Measurements from ENCODE around the gene ST3GAL4. TPM values are rescaled to one million over a fixed set of nuclear protein-coding genes. Genes with fewer than 3 reads are reported as not detected.

The ST3GAL4 gene
- total and polyA plus RNA-seq, 2 of the 8 experiments (the other 6 are each of a cell fraction or from before 2014, with no cell fraction given), result 15.6 to 20.0 TPM

DNA sequence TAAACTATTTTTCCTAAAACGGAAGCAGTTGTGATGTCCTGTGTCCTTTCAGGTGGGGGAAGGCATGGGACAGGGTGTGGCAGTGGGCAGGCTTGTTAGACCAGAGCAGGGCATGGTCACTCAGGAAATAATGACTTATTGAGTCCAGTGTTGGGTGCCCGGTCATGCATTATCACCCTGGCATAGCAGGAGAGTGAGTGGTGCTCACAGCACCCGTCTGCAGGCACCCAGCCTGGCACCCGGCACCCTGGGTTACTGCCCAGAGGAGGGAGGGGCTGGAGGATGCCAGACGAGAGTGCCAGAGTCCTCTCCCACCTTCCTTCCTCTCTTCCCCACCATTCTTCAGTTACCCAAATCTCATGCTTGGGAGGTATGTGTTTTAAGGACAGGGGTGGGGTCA is 59.1 kb downstream of the ST3GAL4 start (continued):
- TF ChIP-seq, protein P1, sequence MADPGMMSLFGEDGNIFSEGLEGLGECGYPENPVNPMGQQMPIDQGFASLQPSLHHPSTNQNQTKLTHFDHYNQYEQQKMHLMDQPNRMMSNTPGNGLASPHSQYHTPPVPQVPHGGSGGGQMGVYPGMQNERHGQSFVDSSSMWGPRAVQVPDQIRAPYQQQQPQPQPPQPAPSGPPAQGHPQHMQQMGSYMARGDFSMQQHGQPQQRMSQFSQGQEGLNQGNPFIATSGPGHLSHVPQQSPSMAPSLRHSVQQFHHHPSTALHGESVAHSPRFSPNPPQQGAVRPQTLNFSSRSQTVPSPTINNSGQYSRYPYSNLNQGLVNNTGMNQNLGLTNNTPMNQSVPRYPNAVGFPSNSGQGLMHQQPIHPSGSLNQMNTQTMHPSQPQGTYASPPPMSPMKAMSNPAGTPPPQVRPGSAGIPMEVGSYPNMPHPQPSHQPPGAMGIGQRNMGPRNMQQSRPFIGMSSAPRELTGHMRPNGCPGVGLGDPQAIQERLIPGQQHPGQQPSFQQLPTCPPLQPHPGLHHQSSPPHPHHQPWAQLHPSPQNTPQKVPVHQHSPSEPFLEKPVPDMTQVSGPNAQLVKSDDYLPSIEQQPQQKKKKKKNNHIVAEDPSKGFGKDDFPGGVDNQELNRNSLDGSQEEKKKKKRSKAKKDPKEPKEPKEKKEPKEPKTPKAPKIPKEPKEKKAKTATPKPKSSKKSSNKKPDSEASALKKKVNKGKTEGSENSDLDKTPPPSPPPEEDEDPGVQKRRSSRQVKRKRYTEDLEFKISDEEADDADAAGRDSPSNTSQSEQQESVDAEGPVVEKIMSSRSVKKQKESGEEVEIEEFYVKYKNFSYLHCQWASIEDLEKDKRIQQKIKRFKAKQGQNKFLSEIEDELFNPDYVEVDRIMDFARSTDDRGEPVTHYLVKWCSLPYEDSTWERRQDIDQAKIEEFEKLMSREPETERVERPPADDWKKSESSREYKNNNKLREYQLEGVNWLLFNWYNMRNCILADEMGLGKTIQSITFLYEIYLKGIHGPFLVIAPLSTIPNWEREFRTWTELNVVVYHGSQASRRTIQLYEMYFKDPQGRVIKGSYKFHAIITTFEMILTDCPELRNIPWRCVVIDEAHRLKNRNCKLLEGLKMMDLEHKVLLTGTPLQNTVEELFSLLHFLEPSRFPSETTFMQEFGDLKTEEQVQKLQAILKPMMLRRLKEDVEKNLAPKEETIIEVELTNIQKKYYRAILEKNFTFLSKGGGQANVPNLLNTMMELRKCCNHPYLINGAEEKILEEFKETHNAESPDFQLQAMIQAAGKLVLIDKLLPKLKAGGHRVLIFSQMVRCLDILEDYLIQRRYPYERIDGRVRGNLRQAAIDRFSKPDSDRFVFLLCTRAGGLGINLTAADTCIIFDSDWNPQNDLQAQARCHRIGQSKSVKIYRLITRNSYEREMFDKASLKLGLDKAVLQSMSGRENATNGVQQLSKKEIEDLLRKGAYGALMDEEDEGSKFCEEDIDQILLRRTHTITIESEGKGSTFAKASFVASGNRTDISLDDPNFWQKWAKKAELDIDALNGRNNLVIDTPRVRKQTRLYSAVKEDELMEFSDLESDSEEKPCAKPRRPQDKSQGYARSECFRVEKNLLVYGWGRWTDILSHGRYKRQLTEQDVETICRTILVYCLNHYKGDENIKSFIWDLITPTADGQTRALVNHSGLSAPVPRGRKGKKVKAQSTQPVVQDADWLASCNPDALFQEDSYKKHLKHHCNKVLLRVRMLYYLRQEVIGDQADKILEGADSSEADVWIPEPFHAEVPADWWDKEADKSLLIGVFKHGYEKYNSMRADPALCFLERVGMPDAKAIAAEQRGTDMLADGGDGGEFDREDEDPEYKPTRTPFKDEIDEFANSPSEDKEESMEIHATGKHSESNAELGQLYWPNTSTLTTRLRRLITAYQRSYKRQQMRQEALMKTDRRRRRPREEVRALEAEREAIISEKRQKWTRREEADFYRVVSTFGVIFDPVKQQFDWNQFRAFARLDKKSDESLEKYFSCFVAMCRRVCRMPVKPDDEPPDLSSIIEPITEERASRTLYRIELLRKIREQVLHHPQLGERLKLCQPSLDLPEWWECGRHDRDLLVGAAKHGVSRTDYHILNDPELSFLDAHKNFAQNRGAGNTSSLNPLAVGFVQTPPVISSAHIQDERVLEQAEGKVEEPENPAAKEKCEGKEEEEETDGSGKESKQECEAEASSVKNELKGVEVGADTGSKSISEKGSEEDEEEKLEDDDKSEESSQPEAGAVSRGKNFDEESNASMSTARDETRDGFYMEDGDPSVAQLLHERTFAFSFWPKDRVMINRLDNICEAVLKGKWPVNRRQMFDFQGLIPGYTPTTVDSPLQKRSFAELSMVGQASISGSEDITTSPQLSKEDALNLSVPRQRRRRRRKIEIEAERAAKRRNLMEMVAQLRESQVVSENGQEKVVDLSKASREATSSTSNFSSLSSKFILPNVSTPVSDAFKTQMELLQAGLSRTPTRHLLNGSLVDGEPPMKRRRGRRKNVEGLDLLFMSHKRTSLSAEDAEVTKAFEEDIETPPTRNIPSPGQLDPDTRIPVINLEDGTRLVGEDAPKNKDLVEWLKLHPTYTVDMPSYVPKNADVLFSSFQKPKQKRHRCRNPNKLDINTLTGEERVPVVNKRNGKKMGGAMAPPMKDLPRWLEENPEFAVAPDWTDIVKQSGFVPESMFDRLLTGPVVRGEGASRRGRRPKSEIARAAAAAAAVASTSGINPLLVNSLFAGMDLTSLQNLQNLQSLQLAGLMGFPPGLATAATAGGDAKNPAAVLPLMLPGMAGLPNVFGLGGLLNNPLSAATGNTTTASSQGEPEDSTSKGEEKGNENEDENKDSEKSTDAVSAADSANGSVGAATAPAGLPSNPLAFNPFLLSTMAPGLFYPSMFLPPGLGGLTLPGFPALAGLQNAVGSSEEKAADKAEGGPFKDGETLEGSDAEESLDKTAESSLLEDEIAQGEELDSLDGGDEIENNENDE (IDR thresholded peaks at IDR 0.05; ENCODE audit: insufficient replicate concordance, low read length), result no peak
- TF ChIP-seq, protein P2, sequence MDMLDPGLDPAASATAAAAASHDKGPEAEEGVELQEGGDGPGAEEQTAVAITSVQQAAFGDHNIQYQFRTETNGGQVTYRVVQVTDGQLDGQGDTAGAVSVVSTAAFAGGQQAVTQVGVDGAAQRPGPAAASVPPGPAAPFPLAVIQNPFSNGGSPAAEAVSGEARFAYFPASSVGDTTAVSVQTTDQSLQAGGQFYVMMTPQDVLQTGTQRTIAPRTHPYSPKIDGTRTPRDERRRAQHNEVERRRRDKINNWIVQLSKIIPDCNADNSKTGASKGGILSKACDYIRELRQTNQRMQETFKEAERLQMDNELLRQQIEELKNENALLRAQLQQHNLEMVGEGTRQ (IDR thresholded peaks at IDR 0.05; ENCODE audit: low read length), result no peak
- TF ChIP-seq HDAC2 (IDR thresholded peaks at IDR 0.05; ENCODE audit: borderline replicate concordance in 1 of 2, low read depth in 2 of 2, low read length in 2 of 2) (no peak), GABPA (IDR thresholded peaks at IDR 0.05; ENCODE audit: borderline replicate concordance, insufficient read depth, low read length) (no peak), GTF2F1 (IDR thresholded peaks at IDR 0.05; ENCODE audit: borderline replicate concordance, low read depth, low read length) (no peak), FOSL1 (IDR thresholded peaks at IDR 0.05; ENCODE audit: insufficient read depth, low read depth, low read length) (no peak)
